Stimulated activated memory B cell treated with anti-CD40 and anti-IgM and Interleukin-4, amounts not matched to agents 10 μg/mL and 1 μg/mL and 100 μg/mL, for 72 hours (primary cell): ENCODE results near the gene LTBP4.
A peak's percentile ranks its signal among the peaks of the same experiment; 100 is the strongest.
"Not testable (repeated sequence)": the region's sequence is repeated elsewhere in the genome, so short reads cannot be mapped to it uniquely, and the experiment has no call there.

Experiments
- ATAC-seq: fragments of 150-1000 bp; cut with Tn5 transposase; 2 replicates; pipeline ENCODE4 v1.10.0; 2021
- H3K27ac Mint-ChIP-seq: one replicate; pipeline ENCODE4 v1.8.0; 2022; ENCODE audit warnings: mild to moderate bottlenecking, mixed read lengths
- H3K27me3 Mint-ChIP-seq: one replicate; pipeline ENCODE4 v1.8.0; 2022; ENCODE audit warnings: mixed read lengths
- H3K36me3 Mint-ChIP-seq: one replicate; pipeline ENCODE4 v1.8.0; 2022; ENCODE audit warnings: mixed read lengths
- H3K4me1 Mint-ChIP-seq: one replicate; pipeline ENCODE4 v1.8.0; 2022; ENCODE audit warnings: mixed read lengths
- H3K4me3 Mint-ChIP-seq: one replicate; pipeline ENCODE4 v1.8.0; 2022; ENCODE audit warnings: mild to moderate bottlenecking, moderate library complexity, mixed read lengths
- H3K9me3 Mint-ChIP-seq: one replicate; pipeline ENCODE4 v1.8.0; 2022; ENCODE audit warnings: mixed read lengths

LTBP4 gene, protein sequence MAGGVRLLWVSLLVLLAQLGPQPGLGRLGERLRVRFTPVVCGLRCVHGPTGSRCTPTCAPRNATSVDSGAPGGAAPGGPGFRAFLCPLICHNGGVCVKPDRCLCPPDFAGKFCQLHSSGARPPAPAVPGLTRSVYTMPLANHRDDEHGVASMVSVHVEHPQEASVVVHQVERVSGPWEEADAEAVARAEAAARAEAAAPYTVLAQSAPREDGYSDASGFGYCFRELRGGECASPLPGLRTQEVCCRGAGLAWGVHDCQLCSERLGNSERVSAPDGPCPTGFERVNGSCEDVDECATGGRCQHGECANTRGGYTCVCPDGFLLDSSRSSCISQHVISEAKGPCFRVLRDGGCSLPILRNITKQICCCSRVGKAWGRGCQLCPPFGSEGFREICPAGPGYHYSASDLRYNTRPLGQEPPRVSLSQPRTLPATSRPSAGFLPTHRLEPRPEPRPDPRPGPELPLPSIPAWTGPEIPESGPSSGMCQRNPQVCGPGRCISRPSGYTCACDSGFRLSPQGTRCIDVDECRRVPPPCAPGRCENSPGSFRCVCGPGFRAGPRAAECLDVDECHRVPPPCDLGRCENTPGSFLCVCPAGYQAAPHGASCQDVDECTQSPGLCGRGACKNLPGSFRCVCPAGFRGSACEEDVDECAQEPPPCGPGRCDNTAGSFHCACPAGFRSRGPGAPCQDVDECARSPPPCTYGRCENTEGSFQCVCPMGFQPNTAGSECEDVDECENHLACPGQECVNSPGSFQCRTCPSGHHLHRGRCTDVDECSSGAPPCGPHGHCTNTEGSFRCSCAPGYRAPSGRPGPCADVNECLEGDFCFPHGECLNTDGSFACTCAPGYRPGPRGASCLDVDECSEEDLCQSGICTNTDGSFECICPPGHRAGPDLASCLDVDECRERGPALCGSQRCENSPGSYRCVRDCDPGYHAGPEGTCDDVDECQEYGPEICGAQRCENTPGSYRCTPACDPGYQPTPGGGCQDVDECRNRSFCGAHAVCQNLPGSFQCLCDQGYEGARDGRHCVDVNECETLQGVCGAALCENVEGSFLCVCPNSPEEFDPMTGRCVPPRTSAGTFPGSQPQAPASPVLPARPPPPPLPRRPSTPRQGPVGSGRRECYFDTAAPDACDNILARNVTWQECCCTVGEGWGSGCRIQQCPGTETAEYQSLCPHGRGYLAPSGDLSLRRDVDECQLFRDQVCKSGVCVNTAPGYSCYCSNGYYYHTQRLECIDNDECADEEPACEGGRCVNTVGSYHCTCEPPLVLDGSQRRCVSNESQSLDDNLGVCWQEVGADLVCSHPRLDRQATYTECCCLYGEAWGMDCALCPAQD (N-terminal part only)

DNA sequence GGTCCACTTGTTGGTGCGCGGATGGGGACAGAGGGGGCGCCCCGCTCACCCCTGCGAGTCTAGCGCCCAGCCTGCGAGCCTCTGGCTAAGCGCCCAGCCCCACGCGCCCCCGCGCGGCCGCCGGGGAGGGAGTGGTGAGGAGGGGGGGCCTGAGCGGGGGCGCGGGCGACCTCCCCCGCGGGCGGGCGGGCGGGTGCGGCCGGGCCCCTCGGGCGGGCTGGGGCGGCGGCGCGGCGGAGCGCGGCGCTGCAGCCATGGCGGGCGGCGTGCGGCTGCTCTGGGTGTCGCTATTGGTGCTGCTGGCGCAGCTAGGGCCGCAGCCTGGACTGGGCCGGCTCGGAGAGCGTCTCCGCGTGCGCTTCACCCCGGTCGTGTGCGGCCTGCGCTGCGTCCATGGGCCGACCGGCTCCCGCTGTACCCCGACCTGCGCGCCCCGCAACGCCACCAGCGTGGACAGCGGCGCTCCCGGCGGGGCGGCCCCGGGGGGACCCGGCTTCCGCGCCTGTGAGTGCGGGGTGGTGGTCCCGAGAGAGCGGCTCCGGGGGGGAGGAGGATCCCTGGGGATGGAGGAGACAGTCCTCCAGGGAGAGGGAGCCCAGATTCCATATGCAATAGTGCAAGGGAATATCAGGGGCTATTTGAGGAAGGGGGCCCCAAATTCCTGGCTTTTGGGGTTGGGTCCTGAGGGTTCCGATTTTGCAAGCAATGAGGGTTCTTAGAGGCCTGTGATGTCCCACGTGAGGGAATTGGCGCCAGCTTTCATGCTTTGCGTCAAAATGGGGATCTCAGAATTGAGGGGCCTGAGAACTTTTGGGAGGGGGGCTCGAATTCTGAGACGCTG lies at the start of gene LTBP4:
TSS of gene LTBP4 (plus strand) at position 236 of the 841 bp plus-strand sequence. CDS start at position 255, 19 bp downstream.
- Mint-ChIP-seq H3K27me3 (peaks cover 56% of the 10 kb centered on the region), H3K9me3 (peaks cover 2% of the 10 kb centered on the region), H3K27ac (no peak within 1 kb of the TSS), H3K4me1 (peaks cover 80% of the 10 kb centered on the region), H3K36me3 (no peaks in the 10 kb centered on the region), H3K4me3 (peak within 1 kb of the TSS; percentile 24)
- ATAC-seq: no peak

DNA sequence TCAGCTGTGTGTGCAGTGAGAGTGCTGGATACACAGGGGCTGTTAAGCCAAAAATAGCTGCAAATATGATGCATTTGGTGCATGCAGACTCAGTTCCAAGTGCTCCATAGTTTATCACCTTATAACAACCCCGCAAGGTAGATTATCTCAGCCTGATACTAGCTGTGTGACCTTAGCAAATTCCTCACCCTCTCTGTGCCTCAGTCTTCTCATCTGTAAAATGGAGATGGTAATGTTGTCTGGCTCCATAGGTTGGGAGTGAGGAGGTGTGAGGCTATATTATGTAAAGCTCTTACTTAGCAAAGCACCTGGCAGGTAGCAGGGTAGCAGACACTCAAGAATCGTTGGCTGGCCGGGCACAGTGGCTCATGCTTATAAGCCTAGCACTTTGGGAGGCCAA lies 48.3 kb upstream of the LTBP4 start:
- ATAC-seq: no peak
- H3K36me3 Mint-ChIP-seq: no peaks in the 10 kb centered on the region
- peaks cover 11% of the 10 kb centered on the region for H3K4me1 Mint-ChIP-seq
- H3K4me3 Mint-ChIP-seq: no peak overlapping the region
- no peak overlapping the region for H3K27ac Mint-ChIP-seq
- peaks cover 92% of the 10 kb centered on the region for H3K27me3 Mint-ChIP-seq
- no peaks in the 10 kb centered on the region for H3K9me3 Mint-ChIP-seq

DNA sequence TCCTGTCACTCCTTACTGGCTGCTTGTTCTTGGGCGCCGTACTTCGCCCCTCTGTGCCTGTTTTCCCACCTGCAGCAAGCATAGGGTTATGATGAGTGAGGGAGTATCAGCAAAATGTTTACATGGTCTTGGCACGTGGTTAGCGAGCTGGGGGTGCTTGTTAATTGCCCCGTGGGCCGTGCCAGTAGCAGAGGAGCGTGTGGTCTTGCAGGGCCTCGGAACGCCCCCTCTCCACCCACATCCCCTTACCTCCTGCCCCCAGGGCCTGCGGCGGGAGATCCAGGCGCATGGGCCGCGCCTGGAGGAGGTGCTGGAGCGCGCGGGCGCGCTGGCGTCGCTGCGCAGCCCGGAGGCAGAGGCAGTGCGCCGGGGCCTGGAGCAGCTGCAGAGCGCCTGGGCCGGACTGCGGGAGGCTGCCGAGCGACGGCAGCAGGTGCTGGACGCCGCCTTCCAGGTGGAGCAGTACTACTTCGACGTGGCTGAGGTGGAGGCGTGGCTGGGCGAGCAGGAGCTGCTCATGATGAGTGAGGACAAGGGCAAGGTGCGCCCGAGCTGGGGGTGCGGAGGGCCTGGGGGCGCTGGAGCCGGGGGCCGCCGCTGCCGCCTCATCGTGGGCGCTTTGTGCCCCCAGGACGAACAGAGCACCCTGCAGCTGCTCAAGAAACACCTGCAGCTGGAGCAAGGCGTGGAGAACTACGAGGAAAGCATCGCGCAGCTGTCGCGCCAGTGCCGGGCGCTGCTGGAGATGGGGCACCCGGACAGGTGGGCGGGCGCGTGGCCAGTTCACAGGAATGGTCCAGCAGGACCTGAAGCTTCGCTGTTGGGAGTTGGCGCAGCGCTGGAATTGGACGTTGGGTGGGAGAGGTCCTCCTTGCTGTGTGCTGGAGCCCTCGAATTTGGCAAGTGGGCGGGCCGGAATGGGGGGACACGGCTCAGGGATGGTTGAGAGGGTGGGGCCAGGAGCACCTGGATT lies 47.0 kb upstream of the LTBP4 start:
- no peak overlapping the region for H3K27ac Mint-ChIP-seq
- ATAC-seq: no peak
- H3K9me3 Mint-ChIP-seq: no peaks in the 10 kb centered on the region
- no peaks in the 10 kb centered on the region for H3K36me3 Mint-ChIP-seq
- peaks cover 92% of the 10 kb centered on the region for H3K27me3 Mint-ChIP-seq
- no peak overlapping the region for H3K4me3 Mint-ChIP-seq
- peaks cover 6% of the 10 kb centered on the region for H3K4me1 Mint-ChIP-seq

DNA sequence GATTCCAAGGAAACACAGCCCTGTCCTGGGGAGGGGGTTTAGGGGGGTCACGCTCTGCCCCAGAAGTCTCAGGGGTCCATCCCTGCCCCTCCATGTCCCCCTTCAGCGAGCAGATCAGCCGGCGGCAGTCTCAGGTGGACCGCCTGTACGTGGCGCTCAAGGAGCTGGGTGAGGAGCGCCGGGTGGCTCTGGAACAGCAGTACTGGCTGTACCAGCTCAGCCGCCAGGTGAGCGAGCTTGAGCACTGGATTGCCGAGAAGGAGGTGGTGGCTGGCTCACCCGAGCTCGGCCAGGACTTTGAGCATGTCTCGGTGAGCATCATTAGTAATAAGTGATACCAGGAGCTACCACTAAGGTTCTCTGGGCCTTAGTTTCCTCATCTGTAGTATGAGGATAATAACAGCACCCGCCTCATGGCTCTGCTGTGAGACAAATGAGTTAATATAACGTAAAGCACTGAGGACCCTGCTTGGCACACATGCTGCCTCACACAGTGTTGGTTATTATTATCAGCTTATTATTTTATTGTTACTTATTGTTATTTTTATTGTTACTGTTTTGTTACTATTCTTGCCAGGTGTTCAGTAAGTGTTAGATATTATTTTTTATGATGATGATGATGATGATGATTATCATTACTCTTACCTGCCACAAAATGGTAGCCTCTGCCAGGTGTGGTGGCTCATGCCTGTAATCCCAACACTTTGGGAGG lies 45.0 kb upstream of the LTBP4 start:
- Mint-ChIP-seq H3K9me3 (no peaks in the 10 kb centered on the region), H3K4me3 (no peak overlapping the region), H3K4me1 (no peaks in the 10 kb centered on the region), H3K36me3 (no peaks in the 10 kb centered on the region), H3K27ac (no peak overlapping the region), H3K27me3 (peaks cover 91% of the 10 kb centered on the region)
- ATAC-seq: no peak

DNA sequence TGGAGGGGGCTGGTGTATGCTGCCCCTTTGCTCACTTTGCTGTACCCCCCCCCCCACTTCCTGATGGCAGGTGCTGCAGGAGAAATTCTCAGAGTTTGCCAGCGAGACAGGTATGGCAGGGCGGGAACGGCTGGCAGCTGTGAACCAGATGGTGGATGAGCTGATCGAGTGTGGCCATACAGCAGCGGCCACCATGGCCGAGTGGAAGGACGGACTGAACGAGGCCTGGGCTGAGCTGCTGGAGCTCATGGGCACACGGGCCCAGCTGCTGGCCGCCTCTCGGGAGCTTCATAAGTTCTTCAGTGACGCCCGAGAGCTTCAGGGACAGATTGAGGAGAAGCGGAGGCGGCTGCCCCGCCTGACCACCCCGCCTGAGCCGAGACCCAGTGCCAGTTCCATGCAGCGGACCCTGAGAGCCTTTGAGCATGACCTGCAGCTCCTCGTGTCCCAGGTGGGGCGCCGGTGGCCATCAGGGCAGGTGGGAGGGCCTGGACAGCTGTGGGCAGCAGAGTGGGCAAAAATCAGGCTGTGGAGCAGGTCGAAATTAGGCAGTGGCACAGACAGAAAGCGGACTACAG lies 44.1 kb upstream of the LTBP4 start:
- H3K27me3 Mint-ChIP-seq: peaks cover 92% of the 10 kb centered on the region
- no peaks in the 10 kb centered on the region for H3K36me3 Mint-ChIP-seq
- H3K4me1 Mint-ChIP-seq: peaks cover 4% of the 10 kb centered on the region
- H3K27ac Mint-ChIP-seq: no peak overlapping the region
- H3K4me3 Mint-ChIP-seq: no peak overlapping the region
- H3K9me3 Mint-ChIP-seq: no peaks in the 10 kb centered on the region
- ATAC-seq: no peak

DNA sequence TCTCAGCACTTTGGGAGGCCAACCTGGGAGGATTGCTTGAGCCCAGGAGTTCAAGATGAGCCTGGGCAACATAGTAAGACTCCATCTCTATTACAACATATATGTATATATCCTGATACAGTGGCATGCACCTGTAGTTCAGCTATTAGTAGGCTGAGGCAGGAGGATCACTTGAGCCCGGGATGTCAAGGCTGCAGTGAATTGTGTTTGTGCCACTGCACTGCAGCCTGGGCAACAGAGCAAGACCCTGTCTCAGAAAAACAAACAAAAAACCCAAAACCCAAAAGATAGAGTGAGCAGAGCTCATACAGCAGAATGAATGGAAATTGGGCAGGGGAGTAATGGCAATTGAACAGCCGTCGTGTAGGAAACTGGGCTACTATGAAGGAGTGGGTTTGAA lies 41.8 kb upstream of the LTBP4 start:
- ATAC-seq: no peak
- no peak overlapping the region for H3K27ac Mint-ChIP-seq
- no peaks in the 10 kb centered on the region for H3K36me3 Mint-ChIP-seq
- no peak overlapping the region for H3K4me3 Mint-ChIP-seq
- H3K27me3 Mint-ChIP-seq: peaks cover 84% of the 10 kb centered on the region
- peaks cover 5% of the 10 kb centered on the region for H3K4me1 Mint-ChIP-seq
- H3K9me3 Mint-ChIP-seq: no peaks in the 10 kb centered on the region

DNA sequence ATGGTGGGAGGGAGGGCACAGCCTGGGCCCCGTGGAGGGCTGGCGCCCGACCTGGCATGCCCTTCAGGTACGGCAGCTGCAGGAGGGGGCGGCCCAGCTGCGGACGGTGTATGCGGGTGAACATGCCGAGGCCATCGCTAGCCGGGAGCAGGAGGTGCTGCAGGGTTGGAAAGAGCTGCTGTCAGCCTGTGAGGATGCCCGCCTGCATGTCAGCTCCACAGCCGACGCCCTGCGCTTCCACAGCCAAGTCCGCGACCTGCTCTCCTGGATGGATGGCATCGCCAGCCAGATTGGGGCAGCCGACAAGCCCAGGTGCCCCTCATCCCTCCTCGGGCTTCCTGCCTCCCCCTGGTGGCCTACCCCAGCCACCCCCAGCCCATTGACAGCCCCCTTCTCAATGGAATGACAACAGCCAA lies 41.1 kb upstream of the LTBP4 start:
- H3K27me3 Mint-ChIP-seq: peaks cover 84% of the 10 kb centered on the region
- H3K4me1 Mint-ChIP-seq: peaks cover 5% of the 10 kb centered on the region
- no peaks in the 10 kb centered on the region for H3K9me3 Mint-ChIP-seq
- no peaks in the 10 kb centered on the region for H3K36me3 Mint-ChIP-seq
- ATAC-seq: no peak
- H3K4me3 Mint-ChIP-seq: no peak overlapping the region
- H3K27ac Mint-ChIP-seq: no peak overlapping the region

DNA sequence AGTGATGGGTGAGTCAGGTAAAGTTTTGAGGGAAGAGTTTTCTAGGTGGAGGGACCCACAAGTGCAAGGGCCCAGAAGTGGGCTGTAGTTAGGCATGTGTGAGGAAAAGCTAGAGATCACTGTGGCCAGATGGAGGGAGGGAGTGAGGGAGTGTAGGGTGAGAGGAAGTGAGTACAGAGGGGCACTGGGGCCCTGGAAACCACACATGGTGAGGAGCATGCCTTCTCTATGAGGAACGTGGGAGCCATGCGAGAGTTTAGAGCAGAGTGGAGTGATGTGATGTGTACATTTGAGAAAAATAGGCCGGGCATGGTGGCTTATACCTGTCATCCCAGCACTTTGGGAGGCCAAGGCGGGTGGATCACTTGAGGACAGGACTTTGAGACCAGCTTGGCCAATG lies 39.2 kb upstream of the LTBP4 start:
- Mint-ChIP-seq H3K4me1 (peaks cover 5% of the 10 kb centered on the region), H3K4me3 (no peak overlapping the region), H3K27me3 (peaks cover 84% of the 10 kb centered on the region), H3K27ac (no peak overlapping the region), H3K36me3 (no peaks in the 10 kb centered on the region), H3K9me3 (no peaks in the 10 kb centered on the region)
- ATAC-seq: no peak

DNA sequence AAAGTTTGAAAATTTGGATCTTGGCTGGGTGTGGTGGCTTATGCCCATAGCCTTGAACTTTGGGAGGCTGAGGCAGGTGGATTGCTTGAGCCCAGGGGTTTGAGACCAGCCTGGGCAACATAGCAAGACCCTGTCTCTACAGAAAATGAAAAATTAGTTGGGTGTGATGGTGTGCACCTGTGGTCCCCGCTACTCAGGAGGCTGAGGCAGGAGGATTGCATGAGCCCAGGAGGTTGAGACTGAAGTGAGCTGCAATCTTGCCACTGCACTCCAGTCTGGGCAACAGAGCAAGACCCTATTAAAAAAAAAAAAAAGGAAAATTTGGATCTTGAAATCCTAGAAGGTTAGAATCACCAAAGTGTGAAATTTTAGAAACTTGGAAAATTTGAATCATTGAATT lies 36.6 kb upstream of the LTBP4 start:
- not testable (repeated sequence) for H3K27ac Mint-ChIP-seq, H3K9me3 Mint-ChIP-seq, ATAC-seq, H3K4me3 Mint-ChIP-seq, H3K36me3 Mint-ChIP-seq
- peaks cover 65% of the 10 kb centered on the region for H3K27me3 Mint-ChIP-seq
- peaks cover 16% of the 10 kb centered on the region for H3K4me1 Mint-ChIP-seq

DNA sequence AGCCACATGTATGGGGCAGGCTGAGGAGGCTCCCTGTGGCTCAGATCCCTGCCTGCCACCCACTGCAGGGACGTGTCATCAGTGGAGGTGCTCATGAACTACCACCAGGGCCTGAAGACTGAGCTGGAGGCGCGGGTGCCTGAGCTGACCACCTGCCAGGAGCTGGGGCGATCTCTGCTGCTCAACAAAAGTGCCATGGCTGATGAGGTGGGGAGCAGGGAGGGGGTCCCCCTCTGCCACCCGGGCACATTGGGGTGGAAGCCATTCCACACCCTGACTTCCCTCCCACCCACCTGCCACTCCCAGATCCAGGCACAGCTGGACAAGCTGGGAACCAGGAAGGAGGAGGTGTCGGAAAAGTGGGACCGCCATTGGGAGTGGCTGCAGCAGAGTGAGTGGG lies 35.8 kb upstream of the LTBP4 start:
- H3K27me3 Mint-ChIP-seq: peaks cover 58% of the 10 kb centered on the region
- ATAC-seq: no peak
- no peaks in the 10 kb centered on the region for H3K9me3 Mint-ChIP-seq
- peaks cover 23% of the 10 kb centered on the region for H3K4me1 Mint-ChIP-seq
- no peaks in the 10 kb centered on the region for H3K36me3 Mint-ChIP-seq
- H3K4me3 Mint-ChIP-seq: no peak overlapping the region
- H3K27ac Mint-ChIP-seq: no peak overlapping the region

DNA sequence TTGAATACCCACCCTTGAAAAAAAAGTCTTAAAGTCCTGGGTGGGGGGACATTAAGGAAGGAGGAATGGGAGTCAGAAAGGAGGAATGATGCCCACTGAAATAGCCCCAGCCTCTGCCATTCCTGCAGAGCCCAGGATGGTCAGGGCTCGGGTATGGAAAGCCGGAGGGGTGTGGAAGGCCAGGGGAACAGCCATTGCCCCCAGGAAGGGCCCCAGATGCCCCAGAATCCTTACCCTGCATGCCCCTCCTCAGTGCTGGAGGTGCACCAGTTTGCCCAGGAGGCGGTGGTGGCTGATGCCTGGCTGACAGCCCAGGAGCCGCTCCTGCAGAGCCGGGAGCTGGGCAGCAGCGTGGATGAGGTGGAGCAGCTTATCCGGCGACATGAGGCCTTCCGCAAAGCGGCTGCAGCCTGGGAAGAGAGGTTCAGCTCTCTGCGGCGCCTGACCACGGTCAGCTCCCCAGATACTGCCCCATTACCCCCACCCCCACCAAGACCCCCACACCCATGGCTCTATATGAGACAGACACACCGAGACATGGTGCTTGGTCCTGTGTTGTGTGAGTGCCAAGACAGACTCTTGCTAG lies 35.2 kb upstream of the LTBP4 start:
- Mint-ChIP-seq H3K4me3 (no peak overlapping the region), H3K27ac (no peak overlapping the region), H3K9me3 (peaks cover 3% of the 10 kb centered on the region), H3K27me3 (peaks cover 51% of the 10 kb centered on the region), H3K36me3 (no peaks in the 10 kb centered on the region), H3K4me1 (peaks cover 28% of the 10 kb centered on the region)
- ATAC-seq: no peak

DNA sequence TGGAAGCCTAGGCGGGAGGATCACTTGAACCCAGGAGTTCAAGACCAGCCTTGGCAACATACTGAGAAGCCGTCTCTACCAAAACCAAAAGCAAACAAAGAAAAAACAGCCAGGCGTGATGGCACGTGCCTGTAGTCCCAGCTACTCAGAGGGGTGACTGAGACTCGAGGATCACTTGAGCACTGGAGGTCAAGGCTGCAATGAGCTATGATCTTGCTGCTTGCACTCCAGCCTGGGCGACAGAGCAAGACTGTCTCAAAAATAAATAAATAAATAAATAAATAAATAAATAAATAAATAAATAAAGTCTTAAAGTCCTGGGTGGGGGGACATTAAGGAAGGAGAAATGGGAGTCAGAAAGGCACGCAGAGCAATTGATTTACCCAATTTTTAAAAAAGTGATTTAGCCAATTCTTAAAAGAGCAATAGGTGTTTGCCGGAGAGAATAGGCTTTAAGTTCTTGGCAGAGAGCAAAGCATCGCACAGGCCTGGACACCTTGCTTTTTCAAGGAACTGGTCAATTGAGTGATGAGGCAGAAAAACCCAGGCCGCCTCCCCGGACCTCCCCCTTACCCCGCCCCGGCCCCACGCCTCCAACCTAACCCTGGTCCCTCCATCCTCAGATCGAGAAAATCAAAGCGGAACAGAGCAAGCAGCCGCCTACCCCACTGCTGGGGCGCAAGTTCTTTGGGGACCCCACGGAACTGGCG lies 34.0 kb upstream of the LTBP4 start:
- H3K9me3 Mint-ChIP-seq: peaks cover 3% of the 10 kb centered on the region
- H3K4me3 Mint-ChIP-seq: peak overlapping the region; percentile 56
- peaks cover 39% of the 10 kb centered on the region for H3K27me3 Mint-ChIP-seq
- no peaks in the 10 kb centered on the region for H3K36me3 Mint-ChIP-seq
- no peak for ATAC-seq
- no peak overlapping the region for H3K27ac Mint-ChIP-seq
- peaks cover 28% of the 10 kb centered on the region for H3K4me1 Mint-ChIP-seq
